ENCODE data around the gene SERP2. TPM values are rescaled to one million over a fixed set of nuclear protein-coding genes. Genes with fewer than 3 reads are reported as not detected.

Gene SERP2
- polyA plus RNA-seq, 1 donor from 2014 or later: 15.4 TPM

DNA sequence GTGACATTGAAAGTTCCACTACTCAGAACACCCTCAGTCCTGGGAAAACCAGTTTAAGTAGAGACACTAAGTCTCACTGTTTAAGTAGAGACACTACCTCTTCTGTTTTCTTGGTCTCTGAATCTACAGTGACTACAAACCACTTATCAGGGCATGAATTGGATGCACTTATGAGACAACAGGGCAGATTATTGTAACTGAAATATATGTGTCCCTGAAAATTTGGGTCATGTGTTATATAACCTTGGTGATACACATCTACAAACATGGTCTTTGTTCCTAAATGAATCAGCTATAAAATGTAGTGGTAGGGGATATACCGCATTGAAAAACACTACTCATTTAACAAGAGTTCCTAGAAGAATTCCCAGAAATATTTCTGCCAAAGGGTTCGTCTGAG, 55.7 kb downstream of the SERP2 start:
- Histone ChIP-seq H2AFZ (ENCODE audit: low read depth, low read length) (no peak overlapping the region), H3K79me2 (replicated peaks; ENCODE audit: insufficient read depth, low read length) (peaks cover 23% of the 10 kb centered on the region), H3K4me3 (ENCODE audit: low read length) (no peak overlapping the region), H3K9me3 (ENCODE audit: low read length) (no peaks in the 10 kb centered on the region), H3K27ac (ENCODE audit: low read length) (no peak overlapping the region), H3K27me3 (ENCODE audit: insufficient read depth, low read depth, low read length) (no peaks in the 10 kb centered on the region), H3F3A (ENCODE audit: insufficient read depth, low read length, poor library complexity, severe bottlenecking) (peaks cover 4% of the 10 kb centered on the region), H3K9ac (ENCODE audit: low read length) (no peak overlapping the region), H4K20me1 (ENCODE audit: insufficient read depth) (peaks cover 16% of the 10 kb centered on the region), H3K36me3 (ENCODE audit: insufficient read depth, low read length) (peaks cover 5% of the 10 kb centered on the region), H3K4me2 (ENCODE audit: low read length) (no peak overlapping the region), H3K9me2 (ENCODE audit: insufficient read depth, low read length) (no peaks in the 10 kb centered on the region)
- TF ChIP-seq RAD21 (conservative IDR thresholded peaks at IDR 0.05) (no peak), POLR2AphosphoS5 (IDR thresholded peaks at IDR 0.05) (no peak), SMC3 (conservative IDR thresholded peaks at IDR 0.05; ENCODE audit: poor library complexity) (no peak), EZH2 (IDR thresholded peaks at IDR 0.05; ENCODE audit: borderline replicate concordance, insufficient read depth, low read length, poor library complexity, severe bottlenecking) (no peak), TAF1 (IDR thresholded peaks at IDR 0.05; ENCODE audit: low read depth) (no peak), EP300 (conservative IDR thresholded peaks at IDR 0.05; ENCODE audit: poor library complexity, severe bottlenecking) (no peak)
- TF ChIP-seq, protein P1, sequence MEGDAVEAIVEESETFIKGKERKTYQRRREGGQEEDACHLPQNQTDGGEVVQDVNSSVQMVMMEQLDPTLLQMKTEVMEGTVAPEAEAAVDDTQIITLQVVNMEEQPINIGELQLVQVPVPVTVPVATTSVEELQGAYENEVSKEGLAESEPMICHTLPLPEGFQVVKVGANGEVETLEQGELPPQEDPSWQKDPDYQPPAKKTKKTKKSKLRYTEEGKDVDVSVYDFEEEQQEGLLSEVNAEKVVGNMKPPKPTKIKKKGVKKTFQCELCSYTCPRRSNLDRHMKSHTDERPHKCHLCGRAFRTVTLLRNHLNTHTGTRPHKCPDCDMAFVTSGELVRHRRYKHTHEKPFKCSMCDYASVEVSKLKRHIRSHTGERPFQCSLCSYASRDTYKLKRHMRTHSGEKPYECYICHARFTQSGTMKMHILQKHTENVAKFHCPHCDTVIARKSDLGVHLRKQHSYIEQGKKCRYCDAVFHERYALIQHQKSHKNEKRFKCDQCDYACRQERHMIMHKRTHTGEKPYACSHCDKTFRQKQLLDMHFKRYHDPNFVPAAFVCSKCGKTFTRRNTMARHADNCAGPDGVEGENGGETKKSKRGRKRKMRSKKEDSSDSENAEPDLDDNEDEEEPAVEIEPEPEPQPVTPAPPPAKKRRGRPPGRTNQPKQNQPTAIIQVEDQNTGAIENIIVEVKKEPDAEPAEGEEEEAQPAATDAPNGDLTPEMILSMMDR (IDR thresholded peaks at IDR 0.05; ENCODE audit: poor library complexity, severe bottlenecking): no peak

DNA sequence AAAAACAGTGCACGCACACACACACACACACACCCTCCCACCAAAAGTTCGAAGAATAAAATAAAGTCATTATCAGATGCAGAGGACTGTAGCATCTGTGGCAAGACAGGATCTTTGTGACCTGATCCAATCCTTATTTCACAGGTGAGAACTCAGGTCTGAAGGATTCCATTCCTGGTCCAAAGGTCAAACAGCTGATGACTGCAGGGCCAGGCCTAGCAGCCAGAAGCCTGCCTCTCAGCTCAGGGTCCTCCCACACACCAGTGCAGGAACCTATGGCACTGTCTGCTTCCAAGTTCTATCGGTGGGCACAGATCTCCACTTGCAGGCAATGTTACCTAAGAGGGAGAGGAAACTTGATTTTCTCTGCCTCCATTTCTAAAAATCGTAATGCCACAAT, 57.5 kb downstream of the SERP2 start:
- H3K27ac ChIP-seq (ENCODE audit: low read length): no peak overlapping the region

More for the DNA sequence above, 57.5 kb downstream of the SERP2 start:
- no peak overlapping the region for H2AFZ ChIP-seq (ENCODE audit: low read depth, low read length)
- H3K36me3 ChIP-seq (ENCODE audit: insufficient read depth, low read length): peaks cover 5% of the 10 kb centered on the region
- peaks cover 7% of the 10 kb centered on the region for H3F3A ChIP-seq (ENCODE audit: insufficient read depth, low read length, poor library complexity, severe bottlenecking)
- no peak overlapping the region for H3K9ac ChIP-seq (ENCODE audit: low read length)
- peaks cover 35% of the 10 kb centered on the region for H3K79me2 ChIP-seq (replicated peaks; ENCODE audit: insufficient read depth, low read length)
- TF ChIP-seq EP300 (conservative IDR thresholded peaks at IDR 0.05; ENCODE audit: poor library complexity, severe bottlenecking): no peak
- TF ChIP-seq, protein P1 (IDR thresholded peaks at IDR 0.05; ENCODE audit: poor library complexity, severe bottlenecking): no peak
- no peak for TF ChIP-seq SMC3 (conservative IDR thresholded peaks at IDR 0.05; ENCODE audit: poor library complexity)
- no peak for TF ChIP-seq TAF1 (IDR thresholded peaks at IDR 0.05; ENCODE audit: low read depth)
- TF ChIP-seq MXI1 (conservative IDR thresholded peaks at IDR 0.05; ENCODE audit: poor library complexity, severe bottlenecking): no peak
- TF ChIP-seq RAD21 (conservative IDR thresholded peaks at IDR 0.05): no peak
- TF ChIP-seq POLR2AphosphoS5 (IDR thresholded peaks at IDR 0.05): no peak
- no peak for TF ChIP-seq EZH2 (IDR thresholded peaks at IDR 0.05; ENCODE audit: borderline replicate concordance, insufficient read depth, low read length, poor library complexity, severe bottlenecking)
- no peak for TF ChIP-seq REST (IDR thresholded peaks at IDR 0.05; ENCODE audit: borderline replicate concordance)
- H3K9me2 ChIP-seq (ENCODE audit: insufficient read depth, low read length): no peaks in the 10 kb centered on the region
- H3K4me2 ChIP-seq (ENCODE audit: low read length): peak overlapping the region; percentile 5
- H3K4me3 ChIP-seq (ENCODE audit: low read length): no peak overlapping the region
- no peaks in the 10 kb centered on the region for H3K27me3 ChIP-seq (ENCODE audit: insufficient read depth, low read depth, low read length)
- H4K20me1 ChIP-seq (ENCODE audit: insufficient read depth): peaks cover 18% of the 10 kb centered on the region
- H3K9me3 ChIP-seq (ENCODE audit: low read length): no peaks in the 10 kb centered on the region

All from neural cell (in vitro differentiated cells).